Fibroblast of the aortic adventitia (primary cell): ENCODE data around the gene HNRNPA2B1. TPM values are rescaled to one million over a fixed set of nuclear protein-coding genes. Genes with fewer than 3 reads are reported as not detected.
"Not testable (repeated sequence)": the region's sequence is repeated elsewhere in the genome, so short reads cannot be mapped to it uniquely, and the experiment has no call there.

Experiments
- DNase-seq: peaks from one replicate; pipeline ENCODE4 v3.0.0-alpha.2; 2010; ENCODE audit warnings: low read depth
- H3K4me3 ChIP-seq: 2 replicates; pipeline ENCODE4 v1.5.1; 2011; ENCODE audit warnings: low read depth, mild to moderate bottlenecking, control low read depth, low read length, moderate library complexity
- total RNA-seq: library from RNA; depleted of rRNA; stranded (reverse); fragments of >200 nt; gene quantifications from 2 replicates; pipeline ENCODE4 v1.2.3, GENCODE V29; 2012; ENCODE audit warnings: low replicate concordance
- TF ChIP-seq, protein P1 (sequence below): IDR thresholded peaks from 2 replicates; pipeline ENCODE4 v1.5.1; 2011; ENCODE audit warnings: mild to moderate bottlenecking, low read length, control low read depth, inconsistent platforms; ENCODE audit not compliant: insufficient read depth

HNRNPA2B1 gene
- total RNA-seq, 1 donor, result 141 TPM

DNA sequence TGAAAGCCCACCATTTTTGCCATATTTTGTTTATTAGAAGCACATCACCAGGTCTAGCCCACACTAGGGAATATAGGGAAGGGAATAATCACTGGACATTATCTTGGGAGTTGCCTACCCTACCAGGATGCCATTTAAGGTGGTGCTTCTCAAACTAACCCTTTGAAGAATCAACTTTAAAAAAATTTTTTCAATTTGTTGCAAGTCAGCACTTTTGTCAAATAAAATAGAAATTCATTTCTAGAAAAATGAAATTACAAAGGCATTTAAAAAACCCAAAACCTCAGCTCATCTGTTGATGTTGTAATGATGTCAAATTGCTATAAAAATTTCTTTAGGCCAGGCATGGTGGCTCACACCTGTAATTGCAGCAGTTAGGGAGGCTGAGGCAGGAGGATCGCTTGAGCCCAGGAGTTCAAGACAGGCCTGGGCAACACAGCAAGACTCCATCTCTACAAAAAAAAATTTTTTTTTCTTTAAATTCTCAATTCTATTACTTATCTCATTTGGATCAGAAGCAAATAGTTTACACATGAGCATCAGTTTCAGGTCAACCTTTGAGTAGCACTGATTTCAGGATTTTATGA is 51.1 kb downstream of the HNRNPA2B1 start:
- no peak for DNase-seq
- TF ChIP-seq, protein P1, sequence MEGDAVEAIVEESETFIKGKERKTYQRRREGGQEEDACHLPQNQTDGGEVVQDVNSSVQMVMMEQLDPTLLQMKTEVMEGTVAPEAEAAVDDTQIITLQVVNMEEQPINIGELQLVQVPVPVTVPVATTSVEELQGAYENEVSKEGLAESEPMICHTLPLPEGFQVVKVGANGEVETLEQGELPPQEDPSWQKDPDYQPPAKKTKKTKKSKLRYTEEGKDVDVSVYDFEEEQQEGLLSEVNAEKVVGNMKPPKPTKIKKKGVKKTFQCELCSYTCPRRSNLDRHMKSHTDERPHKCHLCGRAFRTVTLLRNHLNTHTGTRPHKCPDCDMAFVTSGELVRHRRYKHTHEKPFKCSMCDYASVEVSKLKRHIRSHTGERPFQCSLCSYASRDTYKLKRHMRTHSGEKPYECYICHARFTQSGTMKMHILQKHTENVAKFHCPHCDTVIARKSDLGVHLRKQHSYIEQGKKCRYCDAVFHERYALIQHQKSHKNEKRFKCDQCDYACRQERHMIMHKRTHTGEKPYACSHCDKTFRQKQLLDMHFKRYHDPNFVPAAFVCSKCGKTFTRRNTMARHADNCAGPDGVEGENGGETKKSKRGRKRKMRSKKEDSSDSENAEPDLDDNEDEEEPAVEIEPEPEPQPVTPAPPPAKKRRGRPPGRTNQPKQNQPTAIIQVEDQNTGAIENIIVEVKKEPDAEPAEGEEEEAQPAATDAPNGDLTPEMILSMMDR, result no peak
- H3K4me3 ChIP-seq, result no peak overlapping the region

GRCh38 chr7:26148307-26148700 is 52.2 kb downstream of the HNRNPA2B1 start:
- DNase-seq, H3K4me3 ChIP-seq: not testable (repeated sequence)

DNA sequence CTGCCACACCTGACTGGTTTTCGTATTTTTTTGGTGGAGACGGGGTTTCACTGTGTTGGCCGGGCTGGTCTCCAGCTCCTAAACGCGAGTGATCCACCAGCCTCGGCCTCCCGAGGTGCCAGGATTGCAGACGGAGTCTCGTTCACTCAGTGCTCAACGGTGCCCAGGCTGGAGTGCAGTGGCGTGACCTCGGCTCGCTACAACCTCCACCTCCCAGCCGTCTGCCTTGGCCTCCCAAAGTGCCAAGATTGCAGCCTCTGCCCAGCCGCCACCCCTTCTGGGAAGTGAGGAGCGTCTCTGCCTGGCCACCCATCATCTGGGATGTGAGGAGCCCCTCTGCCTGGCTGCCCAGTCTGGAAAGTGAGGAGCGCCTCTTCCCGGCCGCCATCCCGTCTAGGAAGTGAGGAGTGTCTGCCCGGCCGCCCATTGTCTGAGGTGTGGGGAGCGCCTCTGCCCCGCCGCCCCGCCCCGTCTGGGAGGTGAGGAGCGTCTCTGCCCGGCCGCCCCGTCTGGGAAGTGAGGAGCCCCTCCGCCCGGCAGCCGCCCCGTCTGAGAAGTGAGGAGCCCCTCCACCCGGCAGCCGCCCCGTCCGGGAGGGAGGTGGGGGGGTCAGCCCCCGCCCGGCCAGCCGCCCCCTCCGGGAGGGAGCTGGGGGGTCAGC is 52.8 kb downstream of the HNRNPA2B1 start:
- not testable (repeated sequence) for DNase-seq, H3K4me3 ChIP-seq

DNA sequence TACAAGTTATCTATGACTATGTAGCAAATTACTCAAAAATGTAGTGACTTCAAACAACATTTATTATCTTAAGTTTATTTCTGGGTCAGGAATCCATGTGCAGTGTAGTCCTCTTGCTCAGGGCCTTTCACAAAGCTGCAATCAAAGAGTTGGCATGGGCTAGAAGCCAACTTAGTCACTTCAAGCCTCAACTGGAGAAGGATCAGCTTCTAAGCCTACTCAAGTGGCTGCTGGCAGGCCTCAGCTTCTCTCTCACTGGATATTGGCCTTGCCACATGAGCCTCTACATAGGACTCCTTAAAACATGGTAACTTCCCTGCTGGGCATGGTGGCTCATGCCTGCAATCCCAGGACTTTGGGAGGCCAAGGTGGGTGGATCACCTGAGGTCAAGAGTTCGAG is 53.5 kb downstream of the HNRNPA2B1 start:
- peak; percentile 21 for DNase-seq
- no peak overlapping the region for H3K4me3 ChIP-seq
- TF ChIP-seq, protein P1, result no peak

DNA sequence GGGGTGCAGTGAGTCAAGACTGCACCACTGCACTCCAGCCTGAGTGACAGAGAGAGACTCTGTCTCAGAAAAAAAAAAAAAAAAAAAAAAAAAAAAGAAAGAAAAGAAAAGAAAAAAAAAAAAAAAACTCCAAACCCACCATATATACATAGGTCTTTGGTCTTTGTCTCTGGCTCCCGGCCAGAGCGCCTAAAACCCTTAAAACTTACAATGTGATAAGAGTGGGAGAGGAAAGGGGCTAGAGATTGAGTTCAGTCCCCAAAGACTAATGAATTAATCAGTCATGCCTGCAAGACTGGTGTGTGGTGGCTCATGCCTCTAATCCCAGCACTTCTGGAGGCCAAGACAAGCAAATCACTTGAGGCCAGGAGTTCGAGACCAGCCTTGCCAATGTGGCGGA is 55.3 kb downstream of the HNRNPA2B1 start:
- no peak for DNase-seq
- H3K4me3 ChIP-seq, result no peak overlapping the region

DNA sequence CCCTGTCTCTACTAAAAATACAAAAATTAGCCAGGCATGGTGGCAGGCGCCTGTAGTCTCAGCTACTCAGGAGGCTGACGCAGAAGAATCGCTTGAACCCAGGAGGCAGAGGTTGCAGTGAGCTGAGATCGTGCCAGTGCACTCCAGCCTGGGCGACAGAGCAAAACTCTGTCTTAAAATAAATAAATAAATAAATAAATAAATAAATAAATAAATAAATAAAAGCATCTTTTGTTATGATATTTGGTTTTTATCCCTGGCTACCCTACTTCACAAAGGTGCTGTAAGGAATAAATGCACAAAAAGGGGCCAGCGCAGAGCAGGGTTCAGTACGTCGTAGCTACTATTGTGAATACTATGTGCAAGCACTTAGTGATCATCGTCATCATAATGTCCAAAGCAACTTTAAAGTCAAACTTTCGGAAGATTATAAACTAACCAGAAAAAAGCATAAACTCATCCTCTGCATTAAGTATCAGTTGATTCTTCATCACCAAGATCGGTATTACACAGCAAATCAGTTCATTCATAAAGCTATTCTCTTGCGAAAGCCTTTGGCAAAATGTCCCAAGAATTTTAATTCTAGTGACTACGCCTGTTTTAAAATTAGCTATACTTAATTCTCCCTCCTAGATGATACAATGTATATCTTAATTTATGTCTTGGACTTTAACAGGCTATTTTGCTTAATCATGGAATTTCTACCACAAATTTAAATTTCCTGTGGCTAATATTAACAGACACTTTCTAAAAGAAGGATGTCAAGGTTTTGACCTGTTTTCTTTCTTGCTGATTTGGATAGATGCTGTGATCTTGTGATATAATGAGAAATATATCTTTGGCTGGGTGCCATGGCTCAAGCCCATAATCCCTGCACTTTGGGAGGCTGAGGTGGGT is 56.1 kb downstream of the HNRNPA2B1 start:
- TF ChIP-seq, protein P1, result no peak
- DNase-seq, result no peak
- no peak overlapping the region for H3K4me3 ChIP-seq

More for the DNA sequence above, 55.3 kb downstream of the HNRNPA2B1 start:
- TF ChIP-seq, protein P1, result no peak

DNA sequence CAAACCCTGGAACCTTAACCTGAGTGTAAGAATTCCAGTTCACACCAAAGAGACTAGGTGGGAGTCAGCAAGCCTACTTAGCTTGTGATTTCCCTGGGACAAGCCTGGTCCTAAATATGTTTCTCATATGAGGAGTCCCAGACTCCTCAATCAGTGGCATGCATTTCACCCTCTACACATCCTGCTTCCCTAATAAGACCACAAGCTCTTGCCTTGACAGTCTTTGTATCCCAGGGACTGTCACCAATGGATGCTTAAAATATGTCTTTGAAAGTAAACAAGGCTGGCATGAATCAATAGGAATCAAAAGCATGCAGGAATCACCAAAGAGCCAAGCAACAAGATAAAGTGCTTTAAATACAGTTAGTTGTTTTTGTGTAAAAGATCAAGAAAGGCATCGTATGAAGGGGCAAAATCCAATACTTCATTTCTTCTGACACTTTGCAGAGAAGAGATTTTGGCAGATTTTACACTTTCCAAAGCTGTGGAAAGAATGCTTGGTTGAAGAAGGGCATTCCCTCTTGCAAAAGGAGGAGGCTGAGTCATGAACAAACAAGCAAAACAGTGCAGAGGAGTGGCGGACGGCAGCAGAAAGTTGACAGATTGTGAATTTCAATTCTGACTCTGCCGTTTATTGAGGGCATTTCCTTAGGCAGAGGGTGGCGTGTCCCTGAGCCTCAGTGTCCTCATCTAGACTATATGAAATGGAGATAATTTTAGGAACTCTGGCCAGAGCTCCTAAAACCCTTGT is 57.1 kb downstream of the HNRNPA2B1 start:
- TF ChIP-seq, protein P1, result no peak
- DNase-seq, result peak; percentile 35
- H3K4me3 ChIP-seq, result no peak overlapping the region
